Kidney glomerular epithelial cell (primary cell): ENCODE measurements around the gene RMND5A.
A peak's percentile ranks its signal among the peaks of the same experiment; 100 is the strongest.

ENCODE experiments used
- DNase-seq: peaks from one replicate; lab custom pipeline; 2025; lab: John Stamatoyannopoulos, UW

RMND5A gene

GRCh38 chr2:86791573-86791972 is 71.5 kb downstream of the RMND5A start:
- no peak for DNase-seq

- DNase-seq: no peak
Measured at GRCh38 chr2:86793752-86794151, 73.7 kb downstream of the RMND5A start.

- no peak for DNase-seq
Measured at GRCh38 chr2:86794861-86795260, 74.8 kb downstream of the RMND5A start.

GRCh38 chr2:86800856-86801567 is 80.9 kb downstream of the RMND5A start:
- DNase-seq: no peak

- DNase-seq: no peak
Measured at GRCh38 chr2:86806059-86806857, 86.2 kb downstream of the RMND5A start.

- no peak for DNase-seq
Measured at GRCh38 chr2:86807133-86807467, 87.0 kb downstream of the RMND5A start.

GRCh38 chr2:86807468-86808275 is 87.6 kb downstream of the RMND5A start:
- no peak for DNase-seq

- DNase-seq: peak; percentile 59
Measured at GRCh38 chr2:86808315-86809161, 88.4 kb downstream of the RMND5A start.

GRCh38 chr2:86809481-86810121 is 89.5 kb downstream of the RMND5A start:
- no peak for DNase-seq

GRCh38 chr2:86815611-86816010 is 95.5 kb downstream of the RMND5A start:
- peak; percentile 14 for DNase-seq

GRCh38 chr2:86818114-86818801 is 98.2 kb downstream of the RMND5A start:
- DNase-seq: no peak

GRCh38 chr2:86818957-86819356 is 98.9 kb downstream of the RMND5A start:
- DNase-seq: no peak

- DNase-seq: no peak
Measured at GRCh38 chr2:86821306-86821705, 101.2 kb downstream of the RMND5A start.

- DNase-seq: no peak
Measured at GRCh38 chr2:86821842-86822241, 101.8 kb downstream of the RMND5A start.

GRCh38 chr2:86822668-86823345 is 102.7 kb downstream of the RMND5A start:
- DNase-seq: no peak

- no peak for DNase-seq
Measured at GRCh38 chr2:86825036-86825692, 105.1 kb downstream of the RMND5A start.

GRCh38 chr2:86825693-86826381 is 105.7 kb downstream of the RMND5A start:
- DNase-seq: no peak

- no peak for DNase-seq
Measured at GRCh38 chr2:86826951-86827350, 106.9 kb downstream of the RMND5A start.
